GM19397 (cell line): ENCODE results near the gene MED23.
"Not testable (repeated sequence)": the region's sequence is repeated elsewhere in the genome, so short reads cannot be mapped to it uniquely, and the experiment has no call there.

Experiments
- ATAC-seq: cut with Tn5 transposase; IDR thresholded peaks from one replicate; pipeline ENCODE4 v1.9.1; 2021; ENCODE audit warnings: mild to moderate bottlenecking, moderate library complexity; ENCODE audit not compliant: unreplicated experiment

Gene MED23

GRCh38 chr6:131575834-131576478 lies 52.1 kb downstream of the MED23 start:
- ATAC-seq, result no peak

- ATAC-seq, result no peak
Observed at GRCh38 chr6:131574686-131575085, 53.4 kb downstream of the MED23 start.

GRCh38 chr6:131574133-131574532 lies 53.9 kb downstream of the MED23 start:
- no peak for ATAC-seq

GRCh38 chr6:131572686-131573415 lies 55.2 kb downstream of the MED23 start, which contains the start of gene ARG1:
Gene ARG1 (plus strand): TSS chr6:131573226. CDS start chr6:131573283, 57 bp downstream.
- ATAC-seq, result no peak

GRCh38 chr6:131568726-131569125 lies 59.3 kb downstream of the MED23 start:
- ATAC-seq, result no peak

GRCh38 chr6:131565056-131565455 lies 63.0 kb downstream of the MED23 start:
- no peak for ATAC-seq

GRCh38 chr6:131561925-131562707 lies 65.9 kb downstream of the MED23 start:
- no peak for ATAC-seq

GRCh38 chr6:131558922-131559321 lies 69.1 kb downstream of the MED23 start:
- ATAC-seq, result no peak

- ATAC-seq, result no peak
Observed at GRCh38 chr6:131555992-131556391, 72.0 kb downstream of the MED23 start.

- no peak for ATAC-seq
Observed at GRCh38 chr6:131552572-131552971, 75.5 kb downstream of the MED23 start.

- ATAC-seq, result no peak
Observed at GRCh38 chr6:131551902-131552301, 76.1 kb downstream of the MED23 start.

GRCh38 chr6:131549811-131550210 lies 78.2 kb downstream of the MED23 start:
- no peak for ATAC-seq

- no peak for ATAC-seq
Observed at GRCh38 chr6:131548441-131548840, 79.6 kb downstream of the MED23 start.

GRCh38 chr6:131547488-131547887 lies 80.6 kb downstream of the MED23 start:
- ATAC-seq, result no peak

- no peak for ATAC-seq
Observed at GRCh38 chr6:131545317-131545716, 82.7 kb downstream of the MED23 start.

- not testable (repeated sequence) for ATAC-seq
Observed at GRCh38 chr6:131538615-131539014, 89.4 kb downstream of the MED23 start.

- ATAC-seq, result peak; percentile 67
Observed at GRCh38 chr6:131532580-131533039, 95.4 kb downstream of the MED23 start.

- not testable (repeated sequence) for ATAC-seq
Observed at GRCh38 chr6:131531681-131532080, 96.4 kb downstream of the MED23 start.

- not testable (repeated sequence) for ATAC-seq
Observed at GRCh38 chr6:131530936-131531335, 97.1 kb downstream of the MED23 start.

- ATAC-seq, result no peak
Observed at GRCh38 chr6:131524695-131525336, 103.2 kb downstream of the MED23 start.
